ENCODE results near the gene IGHMBP2.
A peak's percentile ranks its signal among the peaks of the same experiment; 100 is the strongest.
"Not testable (repeated sequence)": the region's sequence is repeated elsewhere in the genome, so short reads cannot be mapped to it uniquely, and the experiment has no call there.

IGHMBP2 gene

DNA sequence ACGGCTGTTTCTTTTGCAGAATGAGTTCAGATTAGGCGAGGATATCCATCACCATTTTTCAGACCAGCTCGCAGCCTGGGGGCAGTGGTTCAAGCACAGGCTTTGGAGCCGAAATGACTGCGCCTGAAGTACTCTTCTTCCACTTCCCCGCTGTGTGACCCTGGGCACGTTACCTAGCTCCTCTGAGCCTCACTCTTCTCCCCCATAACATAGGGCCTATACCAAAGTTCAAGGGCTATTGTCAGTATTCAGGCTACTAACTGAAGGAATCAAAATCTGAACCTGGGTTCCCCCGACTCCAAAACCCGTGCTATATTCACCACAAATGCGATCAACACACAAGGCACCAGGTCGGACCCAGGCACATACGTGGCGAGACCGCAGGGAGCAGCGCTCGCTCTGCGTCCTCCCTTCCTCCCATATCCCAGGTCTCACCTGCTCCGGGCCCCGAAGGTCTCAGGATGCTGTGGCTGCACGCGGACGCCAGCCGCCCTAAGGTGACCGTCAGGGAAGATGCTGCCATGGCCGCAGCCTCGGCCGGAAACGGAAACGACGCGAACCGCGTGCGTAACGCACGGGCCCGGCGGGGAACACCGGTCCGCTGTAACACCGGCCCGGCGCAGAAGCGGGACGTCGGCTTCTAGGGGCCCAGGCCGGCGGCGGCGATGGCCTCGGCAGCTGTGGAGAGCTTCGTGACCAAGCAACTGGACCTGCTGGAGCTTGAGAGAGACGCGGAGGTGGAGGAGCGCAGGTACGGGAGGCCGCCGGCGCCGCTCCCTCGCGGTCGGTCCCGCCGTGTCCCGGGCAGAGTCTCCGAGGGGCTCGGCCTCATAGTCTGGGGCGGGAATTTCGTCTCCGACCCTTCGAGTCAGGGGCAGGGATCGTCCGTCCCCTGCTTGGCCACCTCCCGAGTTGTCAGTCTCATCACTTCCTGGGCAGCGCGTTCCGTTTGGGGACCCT, at the start of gene IGHMBP2, which contains the start of gene MRPL21:
TSS of gene IGHMBP2 (plus strand) at position 604 of the 960 bp plus-strand sequence. CDS start at position 666, 62 bp downstream.
TSS of gene MRPL21 (minus strand) at position 545 of the 960 bp plus-strand sequence. CDS start at position 523, 22 bp downstream.
- no peak for DNase-seq (ENCODE audit: low read depth, low spot score)
- CTCF ChIA-PET = interaction anchor here (0.6 to 2.4 kb wide), 4 partner anchors 13 to 293 kb away, joined by 3 to 11 read pairs (median 6); no protein-coding TSS in a partner anchor
- TF ChIP-seq, protein P1, sequence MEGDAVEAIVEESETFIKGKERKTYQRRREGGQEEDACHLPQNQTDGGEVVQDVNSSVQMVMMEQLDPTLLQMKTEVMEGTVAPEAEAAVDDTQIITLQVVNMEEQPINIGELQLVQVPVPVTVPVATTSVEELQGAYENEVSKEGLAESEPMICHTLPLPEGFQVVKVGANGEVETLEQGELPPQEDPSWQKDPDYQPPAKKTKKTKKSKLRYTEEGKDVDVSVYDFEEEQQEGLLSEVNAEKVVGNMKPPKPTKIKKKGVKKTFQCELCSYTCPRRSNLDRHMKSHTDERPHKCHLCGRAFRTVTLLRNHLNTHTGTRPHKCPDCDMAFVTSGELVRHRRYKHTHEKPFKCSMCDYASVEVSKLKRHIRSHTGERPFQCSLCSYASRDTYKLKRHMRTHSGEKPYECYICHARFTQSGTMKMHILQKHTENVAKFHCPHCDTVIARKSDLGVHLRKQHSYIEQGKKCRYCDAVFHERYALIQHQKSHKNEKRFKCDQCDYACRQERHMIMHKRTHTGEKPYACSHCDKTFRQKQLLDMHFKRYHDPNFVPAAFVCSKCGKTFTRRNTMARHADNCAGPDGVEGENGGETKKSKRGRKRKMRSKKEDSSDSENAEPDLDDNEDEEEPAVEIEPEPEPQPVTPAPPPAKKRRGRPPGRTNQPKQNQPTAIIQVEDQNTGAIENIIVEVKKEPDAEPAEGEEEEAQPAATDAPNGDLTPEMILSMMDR (IDR thresholded peaks at IDR 0.05; ENCODE audit: insufficient read depth, low read length, missing control alignments) = no peak
- H3K4me3 ChIP-seq (ENCODE audit: low read depth, low read length) = peak within 1 kb of the TSS; percentile 100
- POLR2A ChIA-PET = interaction anchor here (1.1 to 1.6 kb wide), 3 partner anchors 14 to 105 kb away, joined by 4 to 8 read pairs (median 4); no protein-coding TSS in a partner anchor

DNA sequence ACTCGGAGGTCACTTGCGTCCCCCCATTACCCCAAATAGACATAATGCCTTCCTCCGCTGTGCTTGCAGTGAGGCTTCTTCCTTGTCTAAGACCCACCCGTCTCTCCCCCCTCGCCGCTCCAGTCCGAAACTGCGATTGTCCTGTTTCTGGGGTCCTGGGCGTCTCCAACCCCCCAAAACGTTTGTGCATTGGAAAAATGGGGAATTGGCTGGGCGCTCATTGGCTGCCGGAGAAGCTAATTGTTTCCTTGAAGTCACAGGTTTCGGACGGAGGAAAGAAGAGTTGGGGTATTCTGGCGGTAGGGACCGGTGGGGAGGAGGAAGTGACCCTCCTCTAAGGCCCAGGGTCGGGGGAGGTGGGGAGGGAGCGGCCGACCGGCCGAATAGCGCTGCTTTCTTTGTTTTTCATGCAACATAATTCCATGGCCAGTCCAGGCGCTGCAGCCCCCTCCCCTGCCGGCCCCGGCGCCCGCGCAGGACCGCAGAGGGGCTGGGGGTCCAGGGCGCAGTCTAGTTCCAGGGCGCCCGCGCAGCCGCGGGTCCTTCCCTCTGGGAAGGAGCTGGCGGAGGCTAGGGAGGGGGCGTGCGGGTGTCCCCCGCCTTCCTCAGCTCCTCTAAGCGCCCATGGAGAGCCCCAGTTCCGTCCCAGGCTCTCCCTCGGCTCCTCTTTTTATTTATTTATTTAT, 49.3 kb upstream of the IGHMBP2 start:
- POLR2A ChIA-PET = interaction anchor here (1.2 kb wide), 1 partner anchor 50 kb away, joined by 4 read pairs; the partner anchor contains the start of genes IGHMBP2 and MRPL21
- CTCF ChIA-PET = interaction anchor here (1.2 to 1.4 kb wide), 3 partner anchors 10 to 36 kb away, joined by 3 to 4 read pairs (median 4); partner anchors contain the start of gene CPT1A
- peak overlapping the region; percentile 53 for H3K4me3 ChIP-seq (ENCODE audit: low read depth, low read length)
- no peak for DNase-seq (ENCODE audit: low read depth, low spot score)
- TF ChIP-seq, protein P1 (IDR thresholded peaks at IDR 0.05; ENCODE audit: insufficient read depth, low read length, missing control alignments) = no peak

DNA sequence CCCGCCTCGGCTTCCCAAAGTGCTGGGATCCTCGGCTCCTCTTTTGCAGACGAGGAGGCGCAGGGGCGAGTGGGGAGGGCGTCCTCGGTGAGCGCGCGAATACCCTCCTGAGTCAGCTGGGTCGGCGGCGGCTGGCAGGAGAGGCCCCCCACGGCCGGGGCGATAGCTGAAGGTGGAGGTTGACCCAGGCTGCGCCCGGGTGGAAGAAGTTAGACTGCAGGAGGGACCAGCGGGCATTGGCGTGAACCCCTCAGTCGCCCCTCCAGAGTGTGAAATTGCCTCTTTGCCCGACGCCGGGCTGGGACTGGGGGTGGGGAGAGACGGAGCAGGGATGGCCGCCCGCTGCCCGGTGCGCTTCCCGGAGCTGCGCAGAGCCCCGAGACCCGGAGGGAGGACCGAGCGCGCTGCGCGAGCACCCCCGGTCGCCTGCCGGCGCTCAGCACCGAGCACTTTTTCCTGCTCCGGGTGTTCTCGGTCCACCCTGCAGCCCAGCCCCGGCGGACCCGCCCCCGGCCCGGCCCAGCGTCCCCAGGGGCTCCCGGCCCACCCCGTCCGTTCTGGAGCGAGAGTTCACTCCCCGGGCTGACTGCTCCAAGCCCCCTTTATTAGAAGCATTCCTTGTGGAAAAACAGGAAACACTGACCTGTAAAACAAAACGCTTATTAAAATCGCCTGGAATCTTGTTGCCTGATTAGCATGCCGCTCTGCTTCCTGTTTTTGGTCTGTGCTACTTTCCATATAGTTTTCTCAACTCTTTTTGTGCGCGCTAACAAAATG, 48.3 kb upstream of the IGHMBP2 start:
- H3K4me3 ChIP-seq (ENCODE audit: low read depth, low read length) = peak overlapping the region; percentile 53
- TF ChIP-seq, protein P1 (IDR thresholded peaks at IDR 0.05; ENCODE audit: insufficient read depth, low read length, missing control alignments) = no peak
- ChIA-PET CTCF (interaction anchor here (1.2 to 1.4 kb wide), 3 partner anchors 11 to 35 kb away, joined by 3 to 4 read pairs (median 4); partner anchors contain the start of gene CPT1A), POLR2A (interaction anchor here (1.2 kb wide), 1 partner anchor 49 kb away, joined by 4 read pairs; the partner anchor contains the start of genes IGHMBP2 and MRPL21)
- DNase-seq (ENCODE audit: low read depth, low spot score) = no peak

DNA sequence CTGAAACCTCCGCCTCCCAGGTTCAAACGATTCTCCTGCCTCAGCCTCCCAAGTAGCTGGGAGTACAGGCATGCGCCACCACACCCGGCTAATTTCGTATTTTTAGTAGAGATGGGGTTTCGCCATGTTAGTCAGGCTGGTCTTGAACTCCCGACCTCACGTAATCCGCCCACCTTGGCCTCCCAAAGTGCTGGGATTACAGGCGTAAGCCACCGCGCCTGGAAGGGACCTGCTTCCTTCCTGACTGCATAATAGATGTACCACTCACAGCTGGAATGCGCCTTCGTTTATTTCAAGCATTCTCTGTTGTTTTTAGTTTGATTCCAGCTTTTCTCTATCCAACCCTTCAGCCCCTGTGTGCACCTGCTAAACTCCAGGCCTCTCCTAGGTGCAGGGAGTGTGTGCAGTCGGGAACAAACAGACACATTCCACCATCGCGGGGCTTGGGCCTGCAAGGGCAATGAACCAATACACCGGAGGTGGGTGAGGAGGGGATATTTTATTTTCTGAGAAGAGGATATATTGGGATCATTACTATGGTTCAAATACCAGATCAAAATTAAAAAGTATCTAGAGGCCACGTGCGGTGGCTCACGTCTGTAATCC, 47.2 kb upstream of the IGHMBP2 start:
- CTCF ChIA-PET = interaction anchor here (0.9 kb wide), 1 partner anchor 34 kb away, joined by 3 read pairs; no protein-coding TSS in a partner anchor
- POLR2A ChIA-PET; H3K4me3 ChIP-seq (ENCODE audit: low read depth, low read length); DNase-seq (ENCODE audit: low read depth, low spot score): not testable (repeated sequence)

DNA sequence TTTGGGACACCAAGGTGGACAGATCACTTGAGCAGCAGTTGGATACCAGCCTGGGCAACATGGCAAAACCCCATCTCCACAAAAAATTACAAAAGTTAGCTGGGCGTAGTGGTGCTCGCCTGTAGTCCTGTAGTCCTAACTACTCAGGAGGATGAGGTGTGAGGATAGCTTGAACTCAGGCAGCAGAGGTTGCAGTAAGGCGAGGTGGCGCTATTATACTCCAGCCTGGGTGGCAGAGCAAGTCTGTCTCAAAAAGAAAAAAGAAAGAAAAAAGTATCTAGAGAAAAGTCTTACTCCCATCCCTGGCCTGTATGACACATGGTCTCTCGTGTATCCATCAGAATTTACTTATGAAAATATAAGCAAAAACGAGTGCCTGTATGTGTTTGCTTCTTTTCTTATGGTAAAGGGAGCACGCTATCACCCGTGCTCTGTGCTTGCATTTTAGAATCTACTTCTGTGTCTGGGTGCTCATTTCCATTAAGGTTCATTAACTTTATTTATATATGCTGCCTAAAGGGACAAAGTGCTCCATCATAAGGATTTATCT, 46.6 kb upstream of the IGHMBP2 start:
- CTCF ChIA-PET = interaction anchor here (0.9 kb wide), 1 partner anchor 33 kb away, joined by 3 read pairs; no protein-coding TSS in a partner anchor
- no peak overlapping the region for H3K4me3 ChIP-seq (ENCODE audit: low read depth, low read length)
- POLR2A ChIA-PET = interaction anchor here (0.5 kb wide), 1 partner anchor 452 kb away, joined by 3 read pairs; no protein-coding TSS in a partner anchor
- no peak for DNase-seq (ENCODE audit: low read depth, low spot score)
- TF ChIP-seq, protein P1 (IDR thresholded peaks at IDR 0.05; ENCODE audit: insufficient read depth, low read length, missing control alignments) = no peak

Data from AG04449 (cell line).